HEK293T (cell line): Measurements from ENCODE around the gene LUC7L2.
"Not testable (repeated sequence)": the region's sequence is repeated elsewhere in the genome, so short reads cannot be mapped to it uniquely, and the experiment has no call there.

Experiments
- BHLHE40 ChIP-seq: fragments of 450-650 bp; IDR thresholded peaks from 2 replicates; pipeline ENCODE4 v1.6.1; 2016; ENCODE audit warnings: mild to moderate bottlenecking, moderate library complexity, borderline replicate concordance
- ELF4 ChIP-seq: fragments of 450-650 bp; IDR thresholded peaks from 2 replicates; pipeline ENCODE4 v1.6.1; 2017; ENCODE audit warnings: antibody characterized with exemption
- HDGF ChIP-seq: fragments of 450-650 bp; IDR thresholded peaks from 2 replicates; pipeline ENCODE4 v1.6.1; 2017; ENCODE audit warnings: antibody characterized with exemption, borderline replicate concordance
- LEF1 ChIP-seq: fragments of 450-650 bp; IDR thresholded peaks from 2 replicates; pipeline ENCODE4 v1.6.1; 2017; ENCODE audit warnings: mild to moderate bottlenecking, borderline replicate concordance
- SP1 ChIP-seq: fragments of 450-650 bp; IDR thresholded peaks from 2 replicates; pipeline ENCODE4 v1.6.1; 2017
- SUZ12 ChIP-seq: fragments of 450-650 bp; IDR thresholded peaks from 2 replicates; pipeline ENCODE4 v1.6.1; 2016; ENCODE audit warnings: mild to moderate bottlenecking
- TARDBP ChIP-seq: fragments of 450-650 bp; IDR thresholded peaks from 2 replicates; pipeline ENCODE4 v1.6.1; 2016
- TF ChIP-seq, protein P1 (sequence below): fragments of 450-650 bp; IDR thresholded peaks from 2 replicates; pipeline ENCODE4 v1.6.1; 2016

GRCh38 chr7:139464511-139464910, 104.8 kb downstream of the LUC7L2 start:
- not testable (repeated sequence) for TF ChIP-seq BHLHE40, HDGF, ELF4, LEF1, SP1, TARDBP, SUZ12
- TF ChIP-seq, protein P1, sequence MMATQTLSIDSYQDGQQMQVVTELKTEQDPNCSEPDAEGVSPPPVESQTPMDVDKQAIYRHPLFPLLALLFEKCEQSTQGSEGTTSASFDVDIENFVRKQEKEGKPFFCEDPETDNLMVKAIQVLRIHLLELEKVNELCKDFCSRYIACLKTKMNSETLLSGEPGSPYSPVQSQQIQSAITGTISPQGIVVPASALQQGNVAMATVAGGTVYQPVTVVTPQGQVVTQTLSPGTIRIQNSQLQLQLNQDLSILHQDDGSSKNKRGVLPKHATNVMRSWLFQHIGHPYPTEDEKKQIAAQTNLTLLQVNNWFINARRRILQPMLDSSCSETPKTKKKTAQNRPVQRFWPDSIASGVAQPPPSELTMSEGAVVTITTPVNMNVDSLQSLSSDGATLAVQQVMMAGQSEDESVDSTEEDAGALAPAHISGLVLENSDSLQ, result not testable (repeated sequence)
